GM12891 (cell line): Measurements from ENCODE around the gene ZDHHC1.

Experiments
- POLR2A ChIP-seq: IDR thresholded peaks from 2 replicates; pipeline ENCODE4 v1.6.1; 2011; ENCODE audit warnings: low read depth, low read length, control low read depth
- POLR2AphosphoS5 ChIP-seq: IDR thresholded peaks from 2 replicates; pipeline ENCODE4 v1.6.1; 2011; ENCODE audit warnings: low read depth, low read length, control low read depth

DNA sequence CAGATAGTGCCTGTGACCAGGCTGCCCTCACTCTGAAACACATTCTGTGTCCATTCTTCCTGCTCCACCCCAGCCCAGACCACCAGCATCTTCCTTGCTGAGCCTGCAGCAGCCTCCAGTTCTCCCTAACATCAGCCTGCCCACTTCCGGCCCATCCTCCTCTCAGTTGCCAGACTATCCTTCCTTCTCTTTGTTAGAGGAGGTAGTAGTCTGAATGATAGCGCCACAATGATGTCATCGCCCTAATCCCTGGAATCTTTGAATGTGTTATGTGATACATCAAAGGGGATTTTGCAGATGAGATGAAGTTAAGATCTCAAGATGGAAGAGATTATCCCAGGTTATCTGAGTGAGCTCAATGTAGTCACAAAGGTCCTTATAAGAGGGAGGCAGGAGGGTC, 3.2 kb upstream of the ZDHHC1 start:
- no peak for TF ChIP-seq POLR2AphosphoS5
- TF ChIP-seq POLR2A, result no peak
